ENCODE data around the gene LIN28A. TPM values are rescaled to one million over a fixed set of nuclear protein-coding genes. Genes with fewer than 3 reads are reported as not detected.

Gene LIN28A
- total and polyA plus RNA-seq, 12 donors, result 0.23 to 1.2 (median 0.72) TPM; not detected in 9

GRCh38 chr1:26478159-26478558 is 67.5 kb downstream of the LIN28A start:
- H3K4me1 ChIP-seq (replicated peaks in 1 of 2), result peaks cover 9 to 17% of the 10 kb centered on the region in 2 donors
- no peak overlapping the region for H3K4me3 ChIP-seq
- H3K27ac ChIP-seq, result no peak overlapping the region
- TF ChIP-seq, protein P1, sequence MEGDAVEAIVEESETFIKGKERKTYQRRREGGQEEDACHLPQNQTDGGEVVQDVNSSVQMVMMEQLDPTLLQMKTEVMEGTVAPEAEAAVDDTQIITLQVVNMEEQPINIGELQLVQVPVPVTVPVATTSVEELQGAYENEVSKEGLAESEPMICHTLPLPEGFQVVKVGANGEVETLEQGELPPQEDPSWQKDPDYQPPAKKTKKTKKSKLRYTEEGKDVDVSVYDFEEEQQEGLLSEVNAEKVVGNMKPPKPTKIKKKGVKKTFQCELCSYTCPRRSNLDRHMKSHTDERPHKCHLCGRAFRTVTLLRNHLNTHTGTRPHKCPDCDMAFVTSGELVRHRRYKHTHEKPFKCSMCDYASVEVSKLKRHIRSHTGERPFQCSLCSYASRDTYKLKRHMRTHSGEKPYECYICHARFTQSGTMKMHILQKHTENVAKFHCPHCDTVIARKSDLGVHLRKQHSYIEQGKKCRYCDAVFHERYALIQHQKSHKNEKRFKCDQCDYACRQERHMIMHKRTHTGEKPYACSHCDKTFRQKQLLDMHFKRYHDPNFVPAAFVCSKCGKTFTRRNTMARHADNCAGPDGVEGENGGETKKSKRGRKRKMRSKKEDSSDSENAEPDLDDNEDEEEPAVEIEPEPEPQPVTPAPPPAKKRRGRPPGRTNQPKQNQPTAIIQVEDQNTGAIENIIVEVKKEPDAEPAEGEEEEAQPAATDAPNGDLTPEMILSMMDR (IDR thresholded peaks at IDR 0.05), result no peak
- no peak for TF ChIP-seq POLR2A (IDR thresholded peaks at IDR 0.05)
- H3K36me3 ChIP-seq (replicated peaks in 1 of 2), result peaks cover 0 to 43% of the 10 kb centered on the region in 2 donors
- H3K27me3 ChIP-seq, result no peaks in the 10 kb centered on the region
- no peaks in the 10 kb centered on the region for H3K9me3 ChIP-seq (replicated peaks in 1 of 3)
- intact Hi-C loops (cut with DNase I), result no loop called here
- WGBS, 4 donors, result 80 to 90% (median 85%) methylated on average over 3 of the region's 3 CpGs
- no peak for DNase-seq

DNA sequence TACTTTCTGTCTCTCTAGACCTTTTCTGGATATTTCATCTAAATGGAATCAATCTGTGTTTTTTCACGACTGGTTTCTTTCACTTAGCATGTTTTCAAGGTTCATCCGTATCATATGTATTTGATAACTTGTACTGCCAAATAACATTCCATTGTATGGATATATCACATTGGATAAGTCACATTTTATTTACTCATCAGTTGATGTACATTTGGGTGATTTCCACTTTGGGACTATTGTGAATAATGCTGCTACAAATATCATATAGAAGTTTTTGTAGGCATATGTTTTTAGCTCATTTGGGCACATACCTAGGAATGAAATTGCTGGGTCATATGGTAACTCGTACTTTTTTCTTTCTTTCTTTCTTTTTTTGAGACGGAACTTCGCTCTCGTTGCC is 68.4 kb downstream of the LIN28A start:
- 87 to 96% (median 94%) methylated on average over 6 of the region's 6 CpGs for WGBS, 4 donors
- Histone ChIP-seq H3K4me3 (no peak overlapping the region), H3K27ac (no peak overlapping the region), H3K36me3 (replicated peaks in 1 of 2) (peaks cover 0 to 37% of the 10 kb centered on the region in 2 donors), H3K9me3 (replicated peaks in 1 of 3) (no peaks in the 10 kb centered on the region), H3K4me1 (replicated peaks in 1 of 2) (peaks cover 2 to 9% of the 10 kb centered on the region in 2 donors), H3K27me3 (no peaks in the 10 kb centered on the region)
- intact Hi-C loops (cut with DNase I), result no loop called here
- TF ChIP-seq, protein P1 (IDR thresholded peaks at IDR 0.05), result no peak
- TF ChIP-seq POLR2A (IDR thresholded peaks at IDR 0.05), result no peak
- no peak for DNase-seq

Other genes starting within 250 kb of the LIN28A start
- gene C1orf232, start 241.9 kb upstream of the LIN28A start, total RNA-seq, result not detected
- not detected for gene C1orf232, start 241.9 kb upstream of the LIN28A start, polyA plus RNA-seq
- gene ZNF593, start 240.9 kb upstream of the LIN28A start, total RNA-seq, result 10 to 100 TPM; 17.8 to 44.7 (median 30.6) TPM
- gene ZNF593, start 240.9 kb upstream of the LIN28A start, polyA plus RNA-seq, result 100 to 1,000 TPM in 1 of 3 donors, 10 to 100 TPM in 1, 1 to 10 TPM in 1; 9.8 to 113 (median 51.0) TPM
- gene ZNF593OS, start 239.0 kb upstream of the LIN28A start, total RNA-seq, result under 1 TPM in 1 of 9 donors, not detected in 8; 0.18 TPM
- under 1 TPM in 1 of 3 donors, not detected in 2; 0.88 TPM for gene ZNF593OS, start 239.0 kb upstream of the LIN28A start, polyA plus RNA-seq
- 1 to 10 TPM in 1 of 9 donors, under 1 TPM in 4, not detected in 4; 0.17 to 2.1 (median 0.29) TPM for gene CNKSR1, start 233.3 kb upstream of the LIN28A start, total RNA-seq
- 1 to 10 TPM in 1 of 3 donors, under 1 TPM in 2; 0.31 to 1.5 (median 0.64) TPM for gene CNKSR1, start 233.3 kb upstream of the LIN28A start, polyA plus RNA-seq
- gene CATSPER4, start 220.2 kb upstream of the LIN28A start, total RNA-seq, result not detected
- not detected for gene CATSPER4, start 220.2 kb upstream of the LIN28A start, polyA plus RNA-seq
- 10 to 100 TPM in 1 of 9 donors, 1 to 10 TPM in 8; 2.6 to 16.4 (median 5.8) TPM for gene CEP85, start 176.6 kb upstream of the LIN28A start, total RNA-seq
- gene CEP85, start 176.6 kb upstream of the LIN28A start, polyA plus RNA-seq, result 1 to 10 TPM; 2.5 to 6.1 (median 3.1) TPM
- 100 to 1,000 TPM in 3 of 9 donors, 10 to 100 TPM in 6; 21.0 to 123 (median 72.5) TPM for gene SH3BGRL3, start 130.7 kb upstream of the LIN28A start, total RNA-seq
- gene SH3BGRL3, start 130.7 kb upstream of the LIN28A start, polyA plus RNA-seq, result 100 to 1,000 TPM; 178 to 350 (median 321) TPM
- gene UBXN11, start 104.2 kb upstream of the LIN28A start, total RNA-seq, result 10 to 100 TPM in 6 of 9 donors, 1 to 10 TPM in 3; 5.3 to 28.5 (median 13.3) TPM
- gene UBXN11, start 104.2 kb upstream of the LIN28A start, polyA plus RNA-seq, result 100 to 1,000 TPM in 1 of 3 donors, 10 to 100 TPM in 1, 1 to 10 TPM in 1; 5.9 to 154 (median 53.1) TPM
- 1 to 10 TPM in 7 of 9 donors, not detected in 2; 2.5 to 8.9 (median 4.5) TPM for gene CD52, start 92.9 kb upstream of the LIN28A start, total RNA-seq
- 100 to 1,000 TPM in 1 of 3 donors, 10 to 100 TPM in 2; 13.6 to 239 (median 14.1) TPM for gene CD52, start 92.9 kb upstream of the LIN28A start, polyA plus RNA-seq
- gene CRYBG2, start 56.7 kb upstream of the LIN28A start, total RNA-seq, result under 1 TPM in 1 of 9 donors, not detected in 8; 0.17 TPM
- gene CRYBG2, start 56.7 kb upstream of the LIN28A start, polyA plus RNA-seq, result under 1 TPM in 2 of 3 donors, not detected in 1; 0.20 to 0.48 TPM
- gene ZNF683, start 38.1 kb upstream of the LIN28A start, total RNA-seq, result under 1 TPM in 1 of 9 donors, not detected in 8; 0.25 TPM
- under 1 TPM in 2 of 3 donors, not detected in 1; 0.20 to 0.24 TPM for gene ZNF683, start 38.1 kb upstream of the LIN28A start, polyA plus RNA-seq
- 10 to 100 TPM; 33.2 to 64.9 (median 44.1) TPM for gene DHDDS, start 21.5 kb downstream of the LIN28A start, total RNA-seq
- gene DHDDS, start 21.5 kb downstream of the LIN28A start, polyA plus RNA-seq, result 10 to 100 TPM; 24.0 to 77.2 (median 31.5) TPM
- 100 to 1,000 TPM; 118 to 483 (median 293) TPM for gene HMGN2, start 61.6 kb downstream of the LIN28A start, total RNA-seq
- gene HMGN2, start 61.6 kb downstream of the LIN28A start, polyA plus RNA-seq, result 100 to 1,000 TPM; 313 to 415 (median 404) TPM
- 10 to 100 TPM; 37.7 to 51.5 (median 40.4) TPM for gene RPS6KA1, start 118.9 kb downstream of the LIN28A start, total RNA-seq
- 10 to 100 TPM; 17.1 to 45.8 (median 28.4) TPM for gene RPS6KA1, start 118.9 kb downstream of the LIN28A start, polyA plus RNA-seq

Data from adrenal gland (tissue), 12 donors.